Ovary (tissue), 3 donors: ENCODE measurements around the gene CLIP2.

Experiments used
- POLR2A ChIP-seq: fragments of 450-650 bp; IDR thresholded peaks from one replicate; pipeline ENCODE4 v1.6.1; 2017; ENCODE audit warnings: antibody characterized with exemption, mild to moderate bottlenecking, moderate library complexity
- TF ChIP-seq, protein P1 (sequence below), 3 donors: fragments of 450-650 bp in 2 of 3; fragments of 200-600 bp in 1 of 3; IDR thresholded peaks; one replicate each; pipeline versions ENCODE4 v1.5.1 to v1.8.0; 2016 to 2022; ENCODE audit warnings: antibody characterized with exemption in 3 of 3, mild to moderate bottlenecking in 1 of 3
- donor health status: DM: no; HTN: no; CAD: no.

DNA sequence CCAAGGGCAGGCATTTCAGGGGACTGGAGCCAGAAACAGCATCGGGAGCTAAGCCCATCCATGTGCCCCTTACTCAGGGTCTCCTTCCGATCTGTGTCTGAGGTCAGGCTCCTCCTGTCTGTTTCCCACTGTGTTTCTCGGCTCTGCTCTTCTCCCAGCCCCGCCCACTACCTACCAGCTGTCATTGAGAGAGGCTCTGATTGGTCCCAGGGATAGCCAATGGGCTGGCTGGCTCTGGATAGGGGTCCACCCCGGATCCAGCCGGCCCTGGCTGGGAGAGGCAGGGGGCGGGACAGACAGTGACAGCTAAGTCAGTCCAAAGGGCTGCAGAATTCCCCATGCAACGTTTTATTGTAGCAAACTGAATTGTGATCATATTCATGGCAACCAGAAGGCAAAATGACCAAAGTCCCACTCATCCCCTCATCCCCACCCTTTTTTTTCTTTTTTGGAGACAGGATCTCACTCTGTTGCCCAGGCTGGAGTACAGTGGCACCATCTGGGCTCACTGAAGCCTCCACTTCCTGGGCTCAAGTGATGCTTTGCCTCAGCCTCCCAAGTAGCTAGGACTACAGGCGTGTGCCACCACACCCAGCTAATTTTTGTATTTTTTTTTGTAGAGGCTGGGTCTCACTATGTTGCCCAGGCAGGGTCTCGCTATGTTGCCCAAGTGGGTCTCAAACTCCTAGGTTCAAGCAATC, 76.3 kb downstream of the CLIP2 start:
- TF ChIP-seq POLR2A: no peak
- TF ChIP-seq, protein P1, sequence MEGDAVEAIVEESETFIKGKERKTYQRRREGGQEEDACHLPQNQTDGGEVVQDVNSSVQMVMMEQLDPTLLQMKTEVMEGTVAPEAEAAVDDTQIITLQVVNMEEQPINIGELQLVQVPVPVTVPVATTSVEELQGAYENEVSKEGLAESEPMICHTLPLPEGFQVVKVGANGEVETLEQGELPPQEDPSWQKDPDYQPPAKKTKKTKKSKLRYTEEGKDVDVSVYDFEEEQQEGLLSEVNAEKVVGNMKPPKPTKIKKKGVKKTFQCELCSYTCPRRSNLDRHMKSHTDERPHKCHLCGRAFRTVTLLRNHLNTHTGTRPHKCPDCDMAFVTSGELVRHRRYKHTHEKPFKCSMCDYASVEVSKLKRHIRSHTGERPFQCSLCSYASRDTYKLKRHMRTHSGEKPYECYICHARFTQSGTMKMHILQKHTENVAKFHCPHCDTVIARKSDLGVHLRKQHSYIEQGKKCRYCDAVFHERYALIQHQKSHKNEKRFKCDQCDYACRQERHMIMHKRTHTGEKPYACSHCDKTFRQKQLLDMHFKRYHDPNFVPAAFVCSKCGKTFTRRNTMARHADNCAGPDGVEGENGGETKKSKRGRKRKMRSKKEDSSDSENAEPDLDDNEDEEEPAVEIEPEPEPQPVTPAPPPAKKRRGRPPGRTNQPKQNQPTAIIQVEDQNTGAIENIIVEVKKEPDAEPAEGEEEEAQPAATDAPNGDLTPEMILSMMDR (IDR thresholded peaks at IDR 0.05): no peak
